Activated CD4-positive, alpha-beta memory T cell treated with anti-CD3 and anti-CD28 coated beads, Interleukin-2, amount 10 ng/mL, durations not matched to agents 7 days and 5 days (primary cell): ENCODE results near the gene PRAMEF13. TPM values are rescaled to one million over a fixed set of nuclear protein-coding genes. Genes with fewer than 3 reads are reported as not detected.
"Not testable (repeated sequence)": the region's sequence is repeated elsewhere in the genome, so short reads cannot be mapped to it uniquely, and the experiment has no call there.

Experiments
- CTCF ChIA-PET: fragments of 350-600 bp; sonication (Branson Sonifier 250); formaldehyde crosslinking; loops from one replicate; lab custom pipeline; 2021; ENCODE audit warnings: antibody characterized with exemption, inconsistent platforms; lab: Charles Lee
- POLR2A ChIA-PET: fragments of 350-600 bp; sonication (Branson Sonifier 250); formaldehyde crosslinking; loops from one replicate; lab custom pipeline; 2021; ENCODE audit warnings: antibody characterized with exemption; lab: Charles Lee
- DNase-seq: peaks from one replicate; pipeline ENCODE4 v3.0.0-alpha.2; 2020
- H3K27ac Mint-ChIP-seq: one replicate; pipeline ENCODE4 v1.8.0; 2021; ENCODE audit warnings: mild to moderate bottlenecking, mixed read lengths
- H3K27me3 Mint-ChIP-seq: one replicate; pipeline ENCODE4 v1.8.0; 2021; ENCODE audit warnings: mixed read lengths
- H3K36me3 Mint-ChIP-seq: one replicate; pipeline ENCODE4 v1.8.0; 2021; ENCODE audit warnings: low read depth, mixed read lengths
- H3K4me1 Mint-ChIP-seq: one replicate; pipeline ENCODE4 v1.8.0; 2021; ENCODE audit warnings: mixed read lengths
- H3K4me3 Mint-ChIP-seq: one replicate; pipeline ENCODE4 v1.8.0; 2021; ENCODE audit warnings: mild to moderate bottlenecking, mixed read lengths
- H3K9me3 Mint-ChIP-seq: one replicate; pipeline ENCODE4 v1.8.0; 2021; ENCODE audit warnings: mixed read lengths
- total RNA-seq, 2 experiments: library from RNA; stranded (reverse); gene quantifications; one replicate each; pipeline ENCODE4 v1.2.3, GENCODE V29; 2021

PRAMEF13 gene, protein sequence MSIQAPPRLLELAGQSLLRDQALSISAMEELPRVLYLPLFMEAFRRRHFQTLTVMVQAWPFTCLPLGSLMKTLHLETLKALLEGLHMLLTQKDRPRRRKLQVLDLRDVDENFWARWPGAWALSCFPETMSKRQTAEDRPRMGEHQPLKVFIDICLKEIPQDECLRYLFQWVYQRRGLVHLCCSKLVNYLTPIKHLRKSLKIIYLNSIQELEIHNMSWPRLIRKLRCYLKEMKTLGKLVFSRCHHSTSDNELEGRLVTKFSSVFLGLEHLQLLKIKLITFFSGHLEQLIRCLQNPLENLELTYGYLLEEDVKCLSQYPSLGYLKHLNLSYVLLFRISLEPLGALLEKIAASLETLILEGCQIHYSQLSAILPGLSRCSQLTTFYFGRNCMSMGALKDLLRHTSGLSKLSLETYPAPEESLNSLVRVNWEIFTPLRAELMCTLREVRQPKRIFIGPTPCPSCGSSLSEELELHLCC
- total RNA-seq, result not detected

DNA sequence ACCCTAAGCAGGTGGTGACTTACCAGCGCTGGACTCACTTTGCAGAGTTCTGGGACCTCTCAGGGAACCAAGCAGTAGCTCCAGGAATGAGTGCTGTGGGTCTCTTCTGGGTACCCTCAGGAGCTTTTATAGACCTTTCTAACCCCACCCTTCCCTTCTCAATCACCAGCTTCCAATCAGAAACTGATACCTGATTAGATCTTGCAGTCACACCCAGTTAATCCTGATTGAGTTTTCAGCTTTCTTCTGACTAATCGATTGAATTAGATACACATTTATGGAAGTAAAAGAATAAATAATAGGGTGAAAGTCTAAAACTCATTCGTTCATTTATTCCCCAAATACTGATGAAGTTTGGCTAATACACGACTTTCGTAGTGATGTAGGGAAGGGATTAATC, at the start of gene PRAMEF13:
TSS of gene PRAMEF13 (minus strand) at position 101 of the 400 bp plus-strand sequence. CDS start 1,820 bp downstream, outside the sequence.
- H3K4me1 Mint-ChIP-seq, DNase-seq, H3K36me3 Mint-ChIP-seq, H3K27me3 Mint-ChIP-seq, H3K4me3 Mint-ChIP-seq, CTCF ChIA-PET, POLR2A ChIA-PET, H3K27ac Mint-ChIP-seq, H3K9me3 Mint-ChIP-seq: not testable (repeated sequence)

DNA sequence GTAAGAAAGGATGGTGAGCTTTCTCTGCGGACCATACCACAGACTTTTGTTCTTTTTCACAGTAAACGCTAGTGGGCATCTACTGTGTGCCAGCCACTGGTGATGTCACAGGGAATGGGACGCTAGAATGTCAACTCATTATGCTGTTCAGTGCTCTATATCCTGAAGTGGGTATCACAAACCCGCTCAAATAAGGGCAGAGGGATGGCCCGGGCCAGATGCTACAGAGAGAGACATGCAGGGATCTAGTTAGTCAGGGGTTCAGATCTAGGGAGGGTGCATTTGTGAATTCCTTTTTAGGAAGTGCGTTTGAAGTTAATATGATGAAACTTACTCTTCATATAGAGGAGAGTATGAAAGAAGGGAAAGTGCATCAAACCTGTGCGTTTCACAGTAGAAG, 45.9 kb upstream of the PRAMEF13 start:
- H3K4me1 Mint-ChIP-seq, H3K4me3 Mint-ChIP-seq, H3K27me3 Mint-ChIP-seq, CTCF ChIA-PET, H3K27ac Mint-ChIP-seq, POLR2A ChIA-PET, H3K36me3 Mint-ChIP-seq, H3K9me3 Mint-ChIP-seq, DNase-seq: not testable (repeated sequence)

DNA sequence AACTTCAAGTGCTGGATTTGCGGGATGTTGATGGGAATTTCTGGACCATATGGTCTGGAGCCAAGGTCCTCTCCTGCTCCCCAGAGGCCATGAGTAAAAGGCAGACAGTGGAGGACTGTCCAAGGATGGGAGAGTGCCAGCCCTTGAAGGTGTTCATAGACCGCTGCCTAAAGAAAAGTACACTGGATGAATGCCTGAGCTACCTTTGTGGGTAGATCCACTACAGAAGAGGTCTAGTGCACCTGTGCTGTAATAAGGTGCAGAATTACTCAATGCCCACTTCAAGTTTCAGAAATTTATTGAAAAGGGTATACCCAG, 45.3 kb upstream of the PRAMEF13 start:
- H3K36me3 Mint-ChIP-seq, H3K4me1 Mint-ChIP-seq, H3K4me3 Mint-ChIP-seq, POLR2A ChIA-PET, CTCF ChIA-PET, H3K27ac Mint-ChIP-seq, H3K27me3 Mint-ChIP-seq, H3K9me3 Mint-ChIP-seq, DNase-seq: not testable (repeated sequence)

DNA sequence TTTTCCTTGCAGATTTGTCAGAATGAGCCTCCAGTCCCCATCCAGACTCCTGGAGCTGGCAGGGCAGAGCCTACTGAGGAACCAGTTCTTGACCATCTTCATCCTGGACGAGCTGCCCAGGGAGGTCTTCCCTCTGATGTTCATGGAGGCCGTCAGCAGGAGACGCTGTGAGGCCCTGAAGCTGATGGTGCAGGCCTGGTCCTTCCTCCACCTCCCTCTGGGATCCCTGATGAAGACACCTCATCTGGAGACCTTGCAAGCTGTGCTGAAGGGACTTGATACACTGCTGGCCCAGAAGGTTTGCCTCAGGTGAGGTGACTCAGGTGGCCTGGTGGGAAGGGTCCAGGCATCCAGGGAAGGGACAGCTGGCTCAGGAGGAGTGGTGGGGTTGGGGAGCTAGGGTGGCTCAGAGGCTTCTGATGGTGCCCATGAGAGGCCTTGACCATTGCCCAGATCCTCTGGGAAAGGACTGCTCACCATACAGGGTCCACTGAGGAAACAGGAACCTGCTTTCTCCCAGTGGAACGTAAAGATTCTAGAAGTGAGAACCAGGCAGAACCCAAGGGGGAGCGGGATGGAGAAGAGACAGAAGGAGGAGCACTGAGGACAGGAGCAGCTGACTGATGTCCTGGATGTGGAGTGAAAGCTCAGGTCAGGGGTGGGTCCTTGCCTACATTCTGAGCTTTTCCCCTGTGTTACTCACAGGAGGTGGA, 44.8 kb upstream of the PRAMEF13 start:
- H3K36me3 Mint-ChIP-seq, H3K4me1 Mint-ChIP-seq, H3K4me3 Mint-ChIP-seq, CTCF ChIA-PET, H3K9me3 Mint-ChIP-seq, POLR2A ChIA-PET, DNase-seq, H3K27me3 Mint-ChIP-seq, H3K27ac Mint-ChIP-seq: not testable (repeated sequence)

DNA sequence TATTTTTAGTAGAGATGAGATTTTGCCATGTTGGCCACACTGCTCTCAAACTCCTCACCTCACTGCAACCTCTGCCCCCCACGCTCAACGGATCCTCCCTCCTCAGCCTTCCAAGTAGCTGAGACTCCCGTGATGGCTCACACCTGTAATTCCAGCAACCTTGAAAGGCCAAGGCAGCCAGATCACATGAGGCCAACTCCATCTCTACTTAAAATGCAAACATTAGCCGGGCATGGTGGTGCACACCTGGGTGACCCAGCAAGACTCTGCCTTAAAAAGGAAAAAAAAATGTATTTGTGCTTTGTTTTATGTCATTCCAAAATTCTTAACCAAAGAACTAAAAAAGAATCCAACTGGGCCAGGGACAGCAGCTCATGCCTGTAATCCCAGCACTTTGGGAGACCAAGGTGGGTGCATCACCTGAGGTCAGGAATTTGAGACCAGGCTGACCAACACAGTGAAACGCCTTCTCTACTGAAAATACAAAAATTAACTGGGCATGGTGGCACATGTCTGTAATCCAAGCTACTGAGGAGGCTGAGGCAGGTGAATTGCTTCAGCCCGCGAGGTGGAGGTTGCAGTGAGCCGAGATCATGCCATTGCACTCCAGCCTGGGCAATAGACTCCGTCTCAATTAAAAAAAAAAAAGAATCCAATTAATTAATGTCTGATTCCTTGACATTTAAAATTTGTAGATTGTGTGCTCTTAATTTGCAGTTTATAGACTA, 42.5 kb upstream of the PRAMEF13 start:
- H3K4me1 Mint-ChIP-seq, H3K27ac Mint-ChIP-seq, H3K4me3 Mint-ChIP-seq, H3K27me3 Mint-ChIP-seq, H3K36me3 Mint-ChIP-seq, H3K9me3 Mint-ChIP-seq, POLR2A ChIA-PET, CTCF ChIA-PET, DNase-seq: not testable (repeated sequence)

DNA sequence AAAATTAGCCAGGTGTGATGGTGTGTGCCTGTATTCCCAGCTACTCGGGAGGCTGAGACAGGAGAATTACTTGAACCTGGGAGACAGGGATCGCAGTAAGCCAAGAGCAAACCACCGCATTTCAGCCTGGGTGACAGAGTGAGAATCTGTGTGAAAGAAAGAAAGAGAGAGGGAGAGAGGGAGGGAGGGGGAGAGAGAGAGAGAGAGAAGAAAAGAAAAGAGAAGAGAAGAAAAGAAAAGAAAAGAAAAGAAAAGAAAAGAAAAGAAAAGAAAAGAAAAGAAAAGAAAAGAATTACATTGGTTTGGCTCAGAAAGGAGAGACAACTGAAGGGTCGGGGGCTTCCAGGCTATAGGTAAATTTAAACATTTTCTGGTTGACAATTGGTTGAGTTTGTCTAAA, 38.4 kb upstream of the PRAMEF13 start:
- POLR2A ChIA-PET, H3K4me1 Mint-ChIP-seq, H3K27ac Mint-ChIP-seq, H3K9me3 Mint-ChIP-seq, DNase-seq, CTCF ChIA-PET, H3K36me3 Mint-ChIP-seq, H3K4me3 Mint-ChIP-seq, H3K27me3 Mint-ChIP-seq: not testable (repeated sequence)

DNA sequence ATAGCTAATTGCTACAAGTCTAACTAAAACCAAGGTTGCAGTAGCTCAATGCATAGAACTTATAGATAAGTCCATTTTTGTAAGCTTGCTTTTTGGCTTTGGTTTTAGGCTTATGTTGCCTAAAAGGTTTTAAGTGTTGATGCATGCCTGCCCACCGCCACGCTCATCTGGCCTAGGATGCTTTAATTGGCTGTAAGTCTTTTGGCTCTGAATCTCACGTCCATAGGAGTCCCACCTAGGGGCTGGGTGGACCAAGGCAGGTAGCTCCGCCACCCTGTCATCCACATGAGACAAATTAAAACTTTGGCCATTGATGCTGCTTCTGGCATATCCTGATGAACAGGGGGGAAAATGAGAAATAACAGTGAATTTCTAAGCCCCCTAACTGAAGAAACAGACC, 36.4 kb upstream of the PRAMEF13 start:
- DNase-seq, POLR2A ChIA-PET, H3K36me3 Mint-ChIP-seq, H3K27me3 Mint-ChIP-seq, H3K27ac Mint-ChIP-seq, H3K9me3 Mint-ChIP-seq, H3K4me3 Mint-ChIP-seq, CTCF ChIA-PET, H3K4me1 Mint-ChIP-seq: not testable (repeated sequence)

DNA sequence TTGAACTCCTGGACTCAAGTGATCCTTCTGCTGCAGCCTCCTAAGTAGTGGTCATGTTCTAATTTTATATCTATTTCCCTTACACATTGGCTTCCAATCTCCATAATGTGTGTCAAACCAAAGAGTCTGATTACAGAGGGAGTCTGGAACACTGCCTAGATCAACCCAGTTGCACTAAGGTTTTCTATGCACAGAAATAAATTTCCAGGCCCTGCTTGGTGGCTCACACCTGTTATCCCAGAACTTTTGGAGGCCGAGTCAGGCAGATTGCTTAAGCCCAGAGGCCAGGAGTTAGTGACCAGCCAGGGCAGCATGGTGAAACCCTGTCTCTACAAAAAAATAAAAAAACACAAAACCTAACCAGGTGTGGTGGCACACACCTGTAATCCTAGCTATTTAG, 32.8 kb upstream of the PRAMEF13 start:
- DNase-seq, H3K36me3 Mint-ChIP-seq, H3K4me3 Mint-ChIP-seq, CTCF ChIA-PET, H3K9me3 Mint-ChIP-seq, H3K4me1 Mint-ChIP-seq, H3K27me3 Mint-ChIP-seq, H3K27ac Mint-ChIP-seq, POLR2A ChIA-PET: not testable (repeated sequence)

DNA sequence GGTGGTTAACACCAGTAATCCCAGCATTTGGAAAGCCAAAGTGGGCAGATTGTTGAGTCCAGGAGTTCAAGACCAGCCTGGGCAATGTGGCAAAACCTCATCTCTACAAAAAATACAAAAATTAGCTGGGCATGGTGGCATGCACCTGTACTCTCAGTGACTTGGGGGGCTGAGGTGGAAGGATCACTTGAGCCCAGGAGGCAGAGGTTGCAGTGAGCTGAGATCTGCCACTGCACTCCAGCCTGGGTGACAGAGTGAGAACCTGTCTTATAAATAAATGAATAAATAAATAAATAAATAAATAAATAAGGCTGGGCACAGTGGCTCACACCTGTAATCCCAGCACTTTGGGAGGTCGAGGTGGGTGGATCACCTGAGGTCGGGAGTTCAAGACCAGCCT, 30.8 kb upstream of the PRAMEF13 start:
- POLR2A ChIA-PET, DNase-seq, H3K27me3 Mint-ChIP-seq, H3K36me3 Mint-ChIP-seq, H3K4me3 Mint-ChIP-seq, CTCF ChIA-PET, H3K9me3 Mint-ChIP-seq, H3K4me1 Mint-ChIP-seq, H3K27ac Mint-ChIP-seq: not testable (repeated sequence)

DNA sequence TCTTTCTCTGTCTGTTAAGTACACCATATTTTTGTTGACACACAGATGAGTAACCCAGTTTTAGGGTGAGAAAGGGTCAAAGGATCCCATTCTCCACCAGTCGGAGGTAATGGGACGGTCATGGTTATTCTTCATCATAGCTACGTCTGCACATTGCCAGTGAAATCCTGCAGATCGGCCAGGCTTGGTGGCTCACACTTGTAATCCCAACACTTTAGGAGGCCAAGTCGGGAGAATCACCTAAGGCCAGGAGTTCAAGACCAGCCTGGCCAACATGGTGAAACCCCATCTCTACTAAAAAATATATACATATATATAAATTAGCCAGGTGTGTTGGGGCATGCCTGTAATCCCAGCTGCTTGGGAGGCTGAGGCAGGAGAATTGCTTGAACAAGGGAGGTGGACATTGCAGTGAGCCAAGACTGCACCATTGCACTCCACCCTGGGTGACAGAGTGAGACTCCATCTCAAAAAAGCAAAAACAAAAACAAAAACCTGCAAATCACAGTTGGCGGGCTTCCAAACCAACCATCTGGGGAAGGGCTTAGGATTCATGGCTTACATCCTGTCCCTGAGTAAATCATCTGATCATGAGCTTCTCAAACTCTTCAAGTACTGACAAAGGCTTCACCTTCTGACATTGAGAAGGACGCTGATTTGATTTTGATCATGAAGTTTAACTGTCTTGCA, 30.0 kb upstream of the PRAMEF13 start:
- DNase-seq, H3K36me3 Mint-ChIP-seq, CTCF ChIA-PET, H3K27ac Mint-ChIP-seq, H3K4me1 Mint-ChIP-seq, H3K9me3 Mint-ChIP-seq, POLR2A ChIA-PET, H3K4me3 Mint-ChIP-seq, H3K27me3 Mint-ChIP-seq: not testable (repeated sequence)

DNA sequence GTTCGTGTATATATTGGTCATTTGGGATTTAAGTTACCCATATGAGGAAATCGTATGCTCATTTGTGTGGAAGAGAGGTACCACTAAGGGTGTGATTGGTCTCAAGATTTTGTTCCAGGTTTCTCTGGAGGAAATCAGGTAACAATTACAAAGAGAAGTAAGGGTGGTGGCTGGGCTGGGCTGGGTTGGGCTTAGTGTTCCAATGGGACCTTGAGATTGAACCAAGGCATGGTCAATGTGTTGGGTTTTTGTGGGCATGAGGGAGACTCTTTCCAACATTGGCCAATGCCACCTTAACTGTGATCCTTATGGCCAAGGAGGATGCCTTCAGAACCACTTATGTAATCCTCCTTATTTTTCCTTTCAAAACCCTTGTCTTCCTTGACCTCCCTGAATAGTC, 29.4 kb upstream of the PRAMEF13 start:
- H3K4me3 Mint-ChIP-seq, CTCF ChIA-PET: not testable (repeated sequence)

DNA sequence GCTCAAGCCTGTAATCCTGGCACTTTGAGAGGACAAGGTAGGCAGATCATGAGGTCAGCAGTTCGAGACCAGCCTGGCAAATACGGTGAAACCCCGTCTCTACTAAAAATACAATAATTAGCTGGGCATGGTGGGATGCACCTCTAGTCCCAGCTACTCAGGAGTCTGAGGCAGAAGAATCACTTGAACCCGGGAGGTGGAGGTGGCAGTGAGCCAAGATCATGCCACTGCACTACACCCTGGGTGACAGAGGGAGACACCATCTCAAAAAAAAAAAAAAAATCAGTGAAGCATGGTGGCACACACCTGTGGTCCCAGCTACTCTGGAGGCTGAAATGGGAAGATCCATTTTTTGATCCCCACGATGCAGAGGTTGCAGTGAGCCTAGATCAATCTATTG, 28.9 kb upstream of the PRAMEF13 start:
- H3K4me3 Mint-ChIP-seq, H3K27ac Mint-ChIP-seq, CTCF ChIA-PET, H3K9me3 Mint-ChIP-seq, H3K4me1 Mint-ChIP-seq, DNase-seq, H3K36me3 Mint-ChIP-seq, H3K27me3 Mint-ChIP-seq, POLR2A ChIA-PET: not testable (repeated sequence)

More for the DNA sequence above, 29.4 kb upstream of the PRAMEF13 start:
- POLR2A ChIA-PET, H3K36me3 Mint-ChIP-seq, H3K9me3 Mint-ChIP-seq, H3K27me3 Mint-ChIP-seq, DNase-seq, H3K4me1 Mint-ChIP-seq, H3K27ac Mint-ChIP-seq: not testable (repeated sequence)

DNA sequence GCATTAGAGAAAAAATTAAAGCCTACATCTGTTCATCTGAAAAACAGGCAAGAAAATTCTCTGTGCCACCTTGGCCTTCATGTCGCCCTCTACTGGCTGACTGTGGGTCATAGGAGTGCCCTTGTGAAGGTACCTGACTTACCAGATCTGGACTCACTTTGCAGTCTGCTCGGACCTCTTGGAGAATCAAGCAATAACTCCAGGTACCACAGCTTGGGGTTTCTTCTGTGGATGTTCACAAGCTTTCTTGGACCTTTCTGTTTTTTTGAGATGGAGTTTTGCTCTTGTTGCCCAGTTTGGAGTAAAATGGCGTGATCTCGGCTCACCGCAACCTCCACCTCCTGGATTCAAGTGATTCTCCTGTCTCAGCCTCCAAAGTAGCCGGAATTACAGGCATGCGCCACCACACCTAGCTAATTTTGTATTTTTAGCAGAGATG, 27.2 kb upstream of the PRAMEF13 start:
- Mint-ChIP-seq H3K36me3 (no peaks in the 10 kb centered on the region), H3K4me1 (no peaks in the 10 kb centered on the region), H3K27me3 (peaks cover 3% of the 10 kb centered on the region), H3K27ac (no peak overlapping the region), H3K9me3 (no peaks in the 10 kb centered on the region), H3K4me3 (no peak overlapping the region)
- CTCF ChIA-PET, result no interaction called here
- DNase-seq, result peak; percentile 50
- POLR2A ChIA-PET, result no interaction called here
